ENCODE measurements around the gene SFMBT1.
"Not testable (repeated sequence)": the region's sequence is repeated elsewhere in the genome, so short reads cannot be mapped to it uniquely, and the experiment has no call there.

SFMBT1 gene

GRCh38 chr3:53073553-53074365 lies 27.9 kb upstream of the SFMBT1 start:
- DNase-seq (ENCODE audit: low read depth in 1 of 2, low spot score in 1 of 2): no peak

GRCh38 chr3:53072653-53073552 lies 27.0 kb upstream of the SFMBT1 start:
- peak; percentile 76 to 79 for DNase-seq (ENCODE audit: low read depth in 1 of 2, low spot score in 1 of 2)

GRCh38 chr3:53071882-53072431 lies 26.1 kb upstream of the SFMBT1 start:
- no peak for DNase-seq (ENCODE audit: low read depth in 1 of 2, low spot score in 1 of 2)

GRCh38 chr3:53069422-53070068 lies 23.7 kb upstream of the SFMBT1 start:
- no peak for DNase-seq (ENCODE audit: low read depth in 1 of 2, low spot score in 1 of 2)

- DNase-seq (ENCODE audit: low read depth in 1 of 2, low spot score in 1 of 2): no peak
These were observed 22.3 kb upstream of the SFMBT1 start for GRCh38 chr3:53068176-53068575.

GRCh38 chr3:53067567-53067966 lies 21.7 kb upstream of the SFMBT1 start:
- no peak for DNase-seq (ENCODE audit: low read depth in 1 of 2, low spot score in 1 of 2)

GRCh38 chr3:53065841-53066480 lies 20.1 kb upstream of the SFMBT1 start:
- DNase-seq (ENCODE audit: low read depth in 1 of 2, low spot score in 1 of 2): no peak

- DNase-seq (ENCODE audit: low read depth in 1 of 2, low spot score in 1 of 2): no peak
These were observed 17.0 kb upstream of the SFMBT1 start for GRCh38 chr3:53062905-53063304.

- no peak for DNase-seq (ENCODE audit: low read depth in 1 of 2, low spot score in 1 of 2)
These were observed 10.6 kb upstream of the SFMBT1 start for GRCh38 chr3:53056442-53056841.

GRCh38 chr3:53054233-53054632 lies 8.4 kb upstream of the SFMBT1 start:
- not testable (repeated sequence) for DNase-seq (ENCODE audit: low read depth in 1 of 2, low spot score in 1 of 2)

- no peak for DNase-seq (ENCODE audit: low read depth in 1 of 2, low spot score in 1 of 2)
These were observed 6.1 kb upstream of the SFMBT1 start for GRCh38 chr3:53051929-53052328.

GRCh38 chr3:53049987-53050386 lies 4.1 kb upstream of the SFMBT1 start:
- DNase-seq (ENCODE audit: low read depth in 1 of 2, low spot score in 1 of 2): no peak

- DNase-seq (ENCODE audit: low read depth in 1 of 2, low spot score in 1 of 2): peak; percentile 26 to 51
These were observed 598 bp upstream of the SFMBT1 start for GRCh38 chr3:53046171-53047170.

GRCh38 chr3:53044711-53045517 lies 959 bp downstream of the SFMBT1 start:
- DNase-seq (ENCODE audit: low read depth in 1 of 2, low spot score in 1 of 2): peak; percentile 26 to 58

GRCh38 chr3:53044371-53044710 lies 1.5 kb downstream of the SFMBT1 start:
- DNase-seq (ENCODE audit: low read depth in 1 of 2, low spot score in 1 of 2): no peak

GRCh38 chr3:53043738-53044137 lies 2.1 kb downstream of the SFMBT1 start:
- no peak for DNase-seq (ENCODE audit: low read depth in 1 of 2, low spot score in 1 of 2)

- DNase-seq (ENCODE audit: low read depth in 1 of 2, low spot score in 1 of 2): no peak
These were observed 3.2 kb downstream of the SFMBT1 start for GRCh38 chr3:53042651-53043050.

GRCh38 chr3:53040351-53040820 lies 5.5 kb downstream of the SFMBT1 start:
- DNase-seq (ENCODE audit: low read depth in 1 of 2, low spot score in 1 of 2): no peak

- no peak for DNase-seq (ENCODE audit: low read depth in 1 of 2, low spot score in 1 of 2)
These were observed 6.5 kb downstream of the SFMBT1 start for GRCh38 chr3:53039376-53039752.

Data from activated T-helper 1 cell treated with anti-CD3 and anti-CD28 coated beads, Interleukin-2, amount 50 U/mL, for 16 hours (primary cell).